Stomach (tissue), 4 donors: ENCODE data around the gene GALNT18.

Experiments used
- EP300 ChIP-seq: sonication (generic); formaldehyde crosslinking; IDR thresholded peaks from one replicate; pipeline ENCODE4 v1.6.1; 2017; ENCODE audit warnings: antibody characterized with exemption
- POLR2A ChIP-seq, 4 donors: fragments of 450-650 bp; IDR thresholded peaks; one replicate each; pipeline ENCODE4 v1.6.1; 2016; ENCODE audit warnings: antibody characterized with exemption in 4 of 4, control low read depth in 2 of 4, mild to moderate bottlenecking in 1 of 4, moderate library complexity in 1 of 4
- TF ChIP-seq, protein P1 (sequence below), 7 experiments: fragments of 450-650 bp in 4 of 7; fragments of 200-600 bp in 3 of 7; sonication (generic) in 3 of 7; IDR thresholded peaks; one replicate each; pipeline ENCODE4 v1.5.1; 2016 to 2019; ENCODE audit warnings: antibody characterized with exemption in 7 of 7, control low read depth in 2 of 7, mild to moderate bottlenecking in 1 of 7

DNA sequence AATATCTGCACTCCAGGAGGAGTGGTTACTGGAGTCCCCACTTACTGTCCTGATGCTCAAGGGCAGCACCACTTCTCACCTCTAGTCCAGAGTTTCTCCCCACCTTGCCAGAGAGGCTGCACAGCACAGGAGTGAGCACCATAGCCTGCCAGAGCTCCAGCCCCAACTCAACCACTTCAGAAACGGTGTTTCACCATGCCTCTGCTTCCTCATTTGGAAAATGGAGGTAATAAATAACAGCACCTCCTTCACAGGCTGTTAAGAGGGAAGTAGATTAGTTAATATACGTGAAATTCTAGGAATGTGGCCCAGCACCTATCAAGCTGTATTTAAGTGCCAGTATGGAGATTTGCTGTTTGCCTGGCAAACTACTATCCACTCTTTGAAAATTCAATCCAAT is 63.0 kb downstream of the GALNT18 start:
- TF ChIP-seq POLR2A (IDR thresholded peaks at IDR 0.05) (no peak), EP300 (no peak)
- TF ChIP-seq, protein P1, sequence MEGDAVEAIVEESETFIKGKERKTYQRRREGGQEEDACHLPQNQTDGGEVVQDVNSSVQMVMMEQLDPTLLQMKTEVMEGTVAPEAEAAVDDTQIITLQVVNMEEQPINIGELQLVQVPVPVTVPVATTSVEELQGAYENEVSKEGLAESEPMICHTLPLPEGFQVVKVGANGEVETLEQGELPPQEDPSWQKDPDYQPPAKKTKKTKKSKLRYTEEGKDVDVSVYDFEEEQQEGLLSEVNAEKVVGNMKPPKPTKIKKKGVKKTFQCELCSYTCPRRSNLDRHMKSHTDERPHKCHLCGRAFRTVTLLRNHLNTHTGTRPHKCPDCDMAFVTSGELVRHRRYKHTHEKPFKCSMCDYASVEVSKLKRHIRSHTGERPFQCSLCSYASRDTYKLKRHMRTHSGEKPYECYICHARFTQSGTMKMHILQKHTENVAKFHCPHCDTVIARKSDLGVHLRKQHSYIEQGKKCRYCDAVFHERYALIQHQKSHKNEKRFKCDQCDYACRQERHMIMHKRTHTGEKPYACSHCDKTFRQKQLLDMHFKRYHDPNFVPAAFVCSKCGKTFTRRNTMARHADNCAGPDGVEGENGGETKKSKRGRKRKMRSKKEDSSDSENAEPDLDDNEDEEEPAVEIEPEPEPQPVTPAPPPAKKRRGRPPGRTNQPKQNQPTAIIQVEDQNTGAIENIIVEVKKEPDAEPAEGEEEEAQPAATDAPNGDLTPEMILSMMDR (IDR thresholded peaks at IDR 0.05), result no peak
